CD4-positive, alpha-beta T cell treated with Interleukin-2 at 100 ng/mL for 4 hours (primary cell): ENCODE data around the gene NFKBIA.
"Not testable (repeated sequence)": the region's sequence is repeated elsewhere in the genome, so short reads cannot be mapped to it uniquely, and the experiment has no call there.

Experiments used
- DNase-seq: peaks from one replicate; pipeline ENCODE4 v3.0.0-alpha.2; 2020; ENCODE audit warnings: low spot score

NFKBIA gene

DNA sequence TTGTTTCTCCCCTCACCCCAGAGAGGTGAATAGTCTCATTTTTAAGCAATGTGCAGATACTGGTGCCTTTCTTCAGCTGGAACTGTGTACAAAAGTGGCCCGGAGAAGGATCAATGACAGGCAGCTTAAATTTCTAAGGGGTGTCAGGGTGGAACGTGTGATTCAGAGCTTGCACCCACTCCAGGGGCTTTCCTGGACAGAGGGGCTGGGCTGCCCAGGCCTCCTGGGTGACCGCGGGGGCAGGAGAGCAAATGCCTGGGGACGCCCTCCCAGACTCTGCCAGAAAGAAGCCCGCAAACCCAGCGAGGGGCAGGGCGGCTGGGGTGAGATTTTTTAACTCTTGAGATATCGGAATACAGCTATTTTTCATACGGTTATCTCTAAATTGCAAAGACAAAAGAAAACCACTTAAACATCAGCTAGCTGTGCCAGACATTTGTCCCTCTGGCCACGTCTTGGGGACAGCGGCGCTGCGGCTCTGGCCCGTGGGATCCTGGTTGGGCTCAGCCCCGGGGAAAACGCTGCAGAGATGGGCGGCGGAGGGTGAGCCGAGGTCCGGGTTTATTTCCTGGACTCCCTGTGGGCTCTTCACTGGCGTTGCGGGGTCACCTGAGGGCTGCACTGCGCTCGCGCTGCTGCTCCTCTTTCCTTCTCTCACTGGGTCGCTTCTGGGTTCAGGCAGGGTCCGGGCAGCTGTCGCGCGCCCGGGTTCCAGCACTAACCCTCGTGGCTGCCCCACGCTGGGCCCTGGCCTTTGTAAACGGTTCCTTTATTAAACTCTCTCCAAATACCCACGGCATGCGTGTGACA lies 35.8 kb downstream of the NFKBIA start:
- no peak for DNase-seq

DNA sequence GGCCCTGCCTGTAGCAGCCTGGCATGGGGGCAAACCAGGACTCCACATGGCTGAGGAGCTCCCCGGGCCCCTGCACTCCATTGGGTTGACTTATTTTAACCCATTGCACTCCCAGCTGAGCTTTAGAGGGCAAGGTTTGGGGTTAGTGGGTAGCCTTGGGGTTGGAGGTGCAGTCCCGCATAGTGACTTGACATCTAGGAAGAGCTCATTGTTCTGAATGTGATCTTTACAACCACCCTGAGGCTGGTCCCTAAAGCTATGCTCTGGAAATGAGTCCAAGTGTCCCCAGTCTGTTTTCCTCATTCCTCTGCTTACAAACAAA lies 36.4 kb downstream of the NFKBIA start:
- no peak for DNase-seq

DNA sequence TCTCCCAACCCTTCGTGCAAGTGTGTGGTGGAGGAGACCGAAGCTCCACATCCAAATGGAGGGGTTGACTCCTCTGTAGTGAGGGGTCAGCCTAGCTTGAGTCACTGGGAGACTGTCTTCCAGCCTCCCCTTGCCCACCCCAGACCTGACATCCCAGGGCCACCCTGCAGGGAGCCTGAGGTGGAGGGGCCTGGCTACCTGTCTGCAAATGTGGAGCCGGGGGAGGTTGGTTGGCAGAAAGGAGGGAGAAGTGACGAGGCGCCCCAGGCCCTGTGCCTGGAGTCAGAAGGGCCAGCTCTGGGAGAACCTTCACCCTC lies 37.5 kb downstream of the NFKBIA start:
- DNase-seq, result no peak

DNA sequence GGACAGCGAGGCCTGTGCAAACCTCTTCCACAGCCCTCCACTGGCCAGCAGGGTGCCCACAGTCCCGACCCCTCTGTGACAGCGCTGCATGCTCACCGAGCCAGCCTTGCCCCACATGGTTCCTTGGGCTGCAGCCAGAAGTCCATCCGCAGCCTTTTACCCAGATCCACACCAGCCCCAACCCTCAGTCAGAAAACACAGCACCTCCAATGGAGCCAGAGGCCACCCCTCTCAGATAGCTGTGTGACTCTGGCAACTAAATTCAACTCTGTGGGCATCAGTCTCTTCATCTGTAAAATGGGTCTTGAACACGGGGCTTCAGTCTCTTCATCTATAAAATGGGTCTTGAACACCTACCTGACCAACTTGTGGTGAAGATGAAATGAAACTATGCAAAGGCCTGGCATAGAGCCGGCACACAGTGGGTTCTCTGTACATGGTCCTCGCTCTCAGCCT lies 38.0 kb downstream of the NFKBIA start:
- DNase-seq, result no peak

DNA sequence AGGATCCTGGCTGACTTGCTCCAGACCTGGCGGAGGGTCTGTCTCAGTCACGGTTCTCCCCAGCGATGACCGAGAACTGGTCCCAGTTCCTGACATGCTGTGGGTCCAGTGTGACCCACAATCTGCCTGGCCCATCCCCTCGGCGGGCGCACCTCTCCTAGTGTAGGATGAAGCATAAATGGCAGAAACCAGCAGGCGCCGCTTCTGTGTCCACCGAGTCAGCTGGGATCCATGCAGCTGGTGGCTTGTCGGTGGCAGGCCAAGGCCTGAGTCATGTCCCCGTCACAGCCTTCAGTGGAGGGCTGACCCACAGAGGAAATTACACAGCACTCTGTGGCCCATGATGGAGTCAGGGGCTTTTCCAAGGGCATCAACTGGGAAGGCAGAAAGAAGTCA lies 38.5 kb downstream of the NFKBIA start:
- DNase-seq, result no peak

DNA sequence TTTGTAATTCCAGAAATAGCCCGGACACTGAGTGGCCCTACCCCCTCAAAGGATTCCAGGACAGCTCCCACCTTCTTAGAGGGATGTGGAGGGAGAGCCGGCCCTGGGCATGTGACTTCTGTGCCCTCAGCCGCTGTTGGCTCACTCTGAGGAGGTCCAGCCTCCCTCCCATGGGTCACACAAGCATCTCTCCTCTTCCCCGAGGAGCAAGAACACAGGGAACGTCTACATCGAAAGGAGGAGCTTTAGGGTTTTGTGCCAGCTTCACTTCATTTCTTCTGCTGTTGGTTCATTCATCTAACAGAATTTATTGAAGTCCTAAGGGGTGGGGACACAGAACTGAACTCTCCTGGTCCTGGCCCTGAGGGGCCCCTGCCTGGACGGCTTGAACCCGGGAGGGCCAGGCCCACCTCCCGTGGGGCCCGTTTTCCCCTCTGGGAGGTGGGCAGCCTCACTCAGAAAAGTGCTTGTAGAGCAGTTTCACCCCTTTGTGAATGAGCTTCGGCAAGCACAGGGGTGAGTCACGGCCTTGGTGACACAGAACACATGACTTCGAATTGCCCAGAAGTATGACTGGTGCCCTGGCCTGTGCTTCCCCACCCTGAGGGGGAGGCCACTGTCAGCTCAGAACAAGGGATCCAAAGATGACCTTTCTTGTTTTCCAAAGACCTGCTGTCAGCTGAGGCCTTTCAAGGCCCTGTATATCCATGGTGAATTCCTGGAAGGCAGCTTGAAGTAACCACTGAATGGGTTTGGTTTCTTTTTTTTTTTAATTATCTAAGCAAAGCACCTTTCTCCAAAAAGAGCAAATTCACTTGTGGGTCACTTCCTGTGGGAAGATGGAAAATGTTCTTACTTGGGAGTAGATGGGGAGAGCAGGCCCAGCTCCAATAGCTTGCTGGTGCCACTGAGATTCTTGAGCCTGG lies 39.2 kb downstream of the NFKBIA start:
- peak; percentile 68 for DNase-seq

DNA sequence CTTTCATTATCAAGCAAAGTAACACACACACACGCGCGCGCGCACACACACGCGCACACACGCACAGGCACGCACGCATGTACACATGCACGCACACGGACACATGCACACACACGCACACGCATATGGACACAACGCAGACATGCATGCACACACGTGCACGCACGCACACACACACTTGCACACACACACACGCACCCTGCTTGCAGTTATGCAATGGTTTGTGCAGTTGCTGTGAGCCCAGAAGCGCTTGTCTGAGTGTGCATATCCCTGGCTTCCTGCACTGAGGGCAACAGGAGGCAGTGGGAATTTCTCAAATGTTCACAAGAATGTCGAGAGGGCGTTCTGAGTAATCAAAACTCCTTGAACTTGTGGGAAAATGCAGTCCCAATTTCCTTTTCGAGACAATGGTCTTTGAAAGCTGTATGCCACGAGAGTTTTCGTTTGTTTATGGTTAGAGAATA lies 41.6 kb downstream of the NFKBIA start:
- DNase-seq, result no peak

DNA sequence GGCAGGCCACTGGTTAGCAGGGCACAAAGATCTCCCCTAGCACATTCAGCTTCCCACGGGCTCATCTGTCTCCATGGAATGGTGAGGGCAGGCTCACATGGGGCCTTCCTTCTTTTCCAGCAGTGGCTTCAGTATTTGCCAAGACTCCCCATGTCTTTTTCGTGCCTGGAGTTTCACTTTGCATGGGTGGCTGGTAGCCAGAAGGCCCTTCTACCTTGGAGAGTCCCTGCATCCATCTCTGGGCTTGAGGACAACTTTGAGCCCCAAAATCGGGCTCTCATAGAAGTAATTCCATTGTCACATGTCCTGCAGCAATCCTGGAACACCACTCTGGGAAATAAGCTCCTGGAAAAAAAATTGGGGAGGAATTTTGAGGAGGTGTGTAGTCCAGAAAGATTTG lies 42.1 kb downstream of the NFKBIA start:
- no peak for DNase-seq

DNA sequence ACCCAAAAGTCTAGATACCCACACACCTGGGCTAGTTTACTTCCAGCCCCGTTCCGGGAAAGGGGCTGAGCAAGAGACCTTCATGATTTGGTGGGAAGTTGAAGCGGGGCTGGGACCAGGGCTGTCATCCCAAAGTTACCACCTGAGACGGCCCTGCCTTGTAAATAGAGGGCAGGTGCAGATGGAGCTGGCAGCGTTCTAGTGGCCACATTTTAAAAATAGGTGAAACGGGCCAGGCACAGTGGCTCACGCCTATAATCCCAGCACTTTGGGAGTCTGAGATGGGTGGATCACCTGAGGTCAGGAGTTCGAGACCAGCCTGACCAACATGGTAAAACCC lies 43.4 kb downstream of the NFKBIA start:
- no peak for DNase-seq

DNA sequence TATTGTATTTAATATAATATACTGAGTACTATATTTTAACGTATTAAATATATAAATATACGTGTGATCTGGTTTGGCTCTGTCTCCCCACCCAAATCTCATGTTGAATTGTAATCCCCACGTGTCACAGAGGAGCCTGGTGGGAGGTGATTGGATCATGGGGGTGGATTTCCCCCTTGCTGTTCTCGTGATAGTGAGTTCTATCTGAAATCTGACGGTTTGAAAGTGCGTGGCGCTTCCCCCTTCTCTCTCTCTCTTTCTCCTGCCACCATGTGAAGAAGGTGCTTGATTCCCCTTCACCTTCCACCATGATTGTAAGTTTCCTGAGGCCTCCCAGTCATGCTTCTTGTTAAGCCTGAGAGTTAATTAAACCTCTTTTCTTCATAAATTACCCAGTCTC lies 44.9 kb downstream of the NFKBIA start:
- not testable (repeated sequence) for DNase-seq

DNA sequence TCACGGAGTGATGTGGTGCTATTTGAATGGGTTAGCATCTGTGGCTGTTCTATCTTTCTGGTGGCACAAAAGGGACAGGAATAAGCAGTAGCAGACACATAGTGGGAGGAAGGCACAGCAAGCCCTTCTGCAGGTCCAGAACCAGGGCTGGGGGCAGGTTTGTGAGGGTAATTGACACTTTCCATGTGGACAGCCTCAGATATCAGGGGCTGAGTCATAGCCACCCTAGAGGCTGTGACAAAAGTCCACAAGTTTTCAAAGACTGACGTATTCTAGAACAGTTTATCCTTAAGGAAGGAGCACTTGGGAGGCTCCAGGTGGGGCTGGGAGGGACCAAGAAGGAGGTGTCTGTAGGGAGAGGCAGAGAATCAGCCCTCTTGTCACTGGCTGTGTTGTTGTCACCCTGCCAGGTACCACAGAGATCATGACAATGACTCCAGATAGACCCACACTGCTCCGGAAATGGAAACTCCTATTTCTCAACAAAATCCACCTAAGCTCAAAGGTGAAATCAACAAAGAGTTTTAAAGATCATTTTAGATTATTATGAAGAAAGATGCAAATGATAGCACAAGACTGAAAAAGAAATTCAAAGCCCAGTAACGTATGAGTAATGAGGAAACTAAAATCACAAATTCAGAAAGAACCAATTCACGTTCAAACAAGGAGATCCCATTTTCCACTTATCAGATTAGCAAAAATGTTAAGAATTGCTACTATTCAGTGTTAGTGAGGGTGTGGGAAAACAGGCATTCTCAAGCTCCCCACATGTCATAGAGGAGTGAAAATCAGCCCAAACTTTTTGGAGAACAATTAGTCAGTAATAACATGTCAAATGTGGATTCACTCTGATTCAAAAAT lies 48.3 kb downstream of the NFKBIA start:
- DNase-seq, result no peak

DNA sequence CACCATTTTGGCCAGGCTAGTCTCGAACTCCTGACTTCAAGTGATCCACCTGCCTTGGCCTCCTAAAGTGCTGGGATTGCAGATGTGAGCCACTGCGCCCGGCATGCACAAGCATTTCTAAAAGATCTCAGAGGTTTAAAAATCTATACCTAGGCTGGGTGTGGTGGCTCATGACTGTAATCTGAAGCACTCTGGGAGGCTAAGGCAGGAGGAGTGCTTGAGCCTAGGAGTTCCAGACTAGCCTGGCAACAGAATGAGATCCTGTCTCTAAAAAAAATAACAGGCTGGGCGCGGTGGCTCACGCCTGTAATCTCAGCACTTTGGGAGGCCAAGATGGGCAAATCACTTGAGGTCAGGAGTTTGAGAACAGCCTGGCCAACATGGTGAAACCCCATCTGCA lies 49.3 kb downstream of the NFKBIA start:
- not testable (repeated sequence) for DNase-seq

DNA sequence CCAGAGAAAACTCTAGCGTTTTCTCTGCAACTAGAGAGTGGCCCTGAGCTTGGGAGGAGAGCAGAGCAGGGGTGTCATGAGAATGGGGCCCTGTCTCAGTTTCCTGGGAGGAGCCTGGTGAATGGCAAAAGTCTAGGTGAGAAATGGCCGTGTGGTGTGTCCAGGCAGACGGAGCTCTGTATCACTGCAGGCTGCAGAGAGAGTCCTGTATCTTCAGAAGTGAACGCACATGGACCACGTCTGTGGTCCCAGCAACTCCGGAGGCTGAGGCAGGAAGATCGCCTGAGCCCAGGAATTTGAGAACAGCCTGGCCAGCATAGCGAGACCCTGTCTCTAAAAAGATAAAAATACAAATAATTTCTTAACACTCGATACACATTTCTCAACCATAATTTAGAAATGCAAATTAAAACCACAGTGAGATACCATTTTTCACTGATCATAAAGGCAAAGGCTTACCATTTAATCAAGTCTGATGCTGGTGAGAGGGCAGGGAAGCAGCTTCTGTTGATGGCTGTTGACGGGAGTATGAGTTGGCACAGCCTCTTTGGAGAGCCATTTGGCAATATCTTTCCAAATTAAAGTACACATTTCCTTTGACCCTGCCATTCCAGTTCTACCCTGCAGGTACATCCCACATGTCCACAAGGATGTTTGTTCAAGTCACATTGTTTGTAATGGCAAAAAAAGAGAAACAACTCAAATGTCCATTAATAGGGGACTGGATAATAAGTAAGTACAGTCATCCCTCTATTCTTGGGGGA lies 51.0 kb downstream of the NFKBIA start:
- no peak for DNase-seq

DNA sequence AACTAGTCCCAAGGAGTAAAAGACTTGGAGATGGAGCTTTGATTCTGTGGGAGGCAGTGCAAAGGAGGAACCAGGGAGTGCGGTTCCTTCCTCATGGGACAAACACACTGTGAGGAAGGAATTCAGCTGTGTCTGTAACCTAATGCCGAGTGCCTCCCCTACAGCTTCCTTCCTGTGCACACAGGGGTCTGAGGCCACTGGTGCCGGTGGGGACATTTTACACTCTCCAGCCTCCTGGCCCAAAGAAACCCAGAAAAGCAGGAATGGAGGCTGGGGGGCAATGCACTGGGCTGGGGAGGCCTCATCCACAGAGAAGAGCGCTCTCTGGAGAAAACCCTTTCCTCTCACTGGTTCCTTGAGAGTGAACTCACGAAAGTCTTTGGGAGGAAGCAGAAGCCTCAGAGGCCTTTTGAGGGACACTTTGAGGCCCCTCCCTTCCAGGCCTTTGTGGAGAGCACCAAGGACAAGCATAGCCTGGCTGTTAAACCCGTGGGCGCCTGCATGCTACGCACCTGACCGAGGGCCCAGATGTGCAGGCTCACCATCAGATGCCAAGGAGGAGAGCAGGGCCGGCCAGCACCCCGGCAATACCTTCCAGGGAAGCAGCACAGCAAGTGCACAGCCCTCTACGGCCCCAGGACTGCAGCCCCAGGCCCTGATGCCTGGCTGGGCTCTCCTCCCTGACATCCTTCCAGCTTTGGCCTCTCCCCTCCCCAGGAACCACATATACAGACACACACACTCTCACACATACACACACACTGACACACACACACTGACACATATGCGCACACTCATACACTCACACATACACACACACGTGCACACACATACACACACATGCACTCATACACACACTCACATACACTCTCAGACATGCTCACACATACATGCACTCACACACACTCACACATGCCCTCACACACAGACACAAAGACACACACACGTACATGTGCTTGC lies 52.0 kb downstream of the NFKBIA start:
- no peak for DNase-seq

DNA sequence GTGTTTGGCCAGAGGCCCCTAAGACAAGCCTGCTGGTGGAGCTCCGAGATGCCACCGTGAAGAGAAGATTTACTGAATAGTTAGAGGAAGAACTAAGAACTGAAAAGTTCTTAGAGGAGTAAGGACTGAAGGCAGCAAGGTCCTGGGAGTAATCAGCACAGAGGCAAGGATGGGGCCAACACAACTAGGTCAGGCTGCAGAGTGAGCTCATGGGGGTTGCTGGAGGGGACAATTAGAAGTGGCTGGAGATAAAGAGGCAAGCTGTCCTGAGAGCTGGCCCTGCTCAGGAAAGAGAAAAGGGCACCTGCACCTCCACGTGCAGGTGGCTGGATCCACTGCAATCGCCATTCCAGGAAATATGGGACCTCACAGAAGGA lies 52.7 kb downstream of the NFKBIA start:
- no peak for DNase-seq
